K562 (cell line): ENCODE data around the gene PDCD6IP. TPM values are rescaled to one million over a fixed set of nuclear protein-coding genes. Genes with fewer than 3 reads are reported as not detected.

Source experiments
- ARID1B ChIP-seq: fragments of 450-650 bp; IDR thresholded peaks from 2 replicates; pipeline ENCODE4 v1.6.1; 2016; ENCODE audit warnings: antibody characterized with exemption, mild to moderate bottlenecking, inconsistent platforms
- BRCA1 ChIP-seq, 2 experiments: fragments of 450-650 bp in 1 of 2; sonication (generic) in 1 of 2; formaldehyde crosslinking in 1 of 2; IDR thresholded peaks; 2 replicates each; pipeline versions ENCODE4 v1.5.0 to v1.6.1; 2017 to 2020; ENCODE audit warnings: mild to moderate bottlenecking in 1 of 2, missing genetic modification reagents in 1 of 2
- BRD9 ChIP-seq: fragments of 450-650 bp; IDR thresholded peaks from 2 replicates; pipeline ENCODE4 v1.6.1; 2018; ENCODE audit warnings: low read depth; ENCODE audit not compliant: partially characterized antibody
- CBX8 ChIP-seq: fragments of 200-600 bp; sonication (generic); IDR thresholded peaks from 2 replicates; pipeline ENCODE4 v1.6.1; 2012; ENCODE audit warnings: borderline replicate concordance, mixed run types, low read depth, mild to moderate bottlenecking, moderate library complexity, mixed read lengths, low read length, control low read depth, inconsistent platforms; ENCODE audit not compliant: poor library complexity, severe bottlenecking; ENCODE audit errors: extremely low read depth
- HMG20B ChIP-seq: fragments of 250-450 bp; sonication (Bioruptor Pico); IDR thresholded peaks from 2 replicates; pipeline ENCODE4 v1.5.0; 2021; ENCODE audit warnings: mild to moderate bottlenecking
- HNRNPH1 ChIP-seq: fragments of 200-400 bp; formaldehyde crosslinking; optimal IDR thresholded peaks from 2 replicates; pipeline ENCODE3; 2017; ENCODE audit warnings: low read depth, mild to moderate bottlenecking, low read length, moderate library complexity
- JUN ChIP-seq, 2 experiments: sonication (generic) in 1 of 2; formaldehyde crosslinking in 1 of 2; IDR thresholded peaks; 2 replicates each; pipeline versions ENCODE4 v1.6.1 to v1.8.0; 2012 to 2022; ENCODE audit warnings: borderline replicate concordance in 2 of 2, mild to moderate bottlenecking in 2 of 2, improper control_type of control experiment in 1 of 2, low read depth in 1 of 2, low read length in 1 of 2, missing genetic modification reagents in 1 of 2
- JUND ChIP-seq, 2 experiments: IDR thresholded peaks; 2 replicates in 1 of 2; 3 replicates in 1 of 2; pipeline ENCODE4 v1.6.1; 2011; ENCODE audit warnings: borderline replicate concordance in 2 of 2, low read depth in 2 of 2, low read length in 2 of 2, improper control_type of control experiment in 1 of 2, missing biosample characterization in 1 of 2, missing genetic modification characterization in 1 of 2, missing genetic modification reagents in 1 of 2
- KLF10 ChIP-seq: fragments of 250-450 bp; sonication (Bioruptor Pico); IDR thresholded peaks from 2 replicates; pipeline ENCODE4 v1.6.1; 2021; ENCODE audit warnings: matching md5 sums
- MAFG ChIP-seq: fragments of 450-650 bp; conservative IDR thresholded peaks from 2 replicates; pipeline ENCODE4 v1.6.1; 2016; ENCODE audit warnings: missing genetic modification characterization, missing compliant biosample characterization
- MCM5 ChIP-seq: fragments of 450-650 bp; IDR thresholded peaks from 2 replicates; pipeline ENCODE4 v1.6.1; 2016; ENCODE audit warnings: low read depth
- NFE2 ChIP-seq: IDR thresholded peaks from 2 replicates; pipeline ENCODE4 v1.6.1; 2014; ENCODE audit warnings: antibody characterized with exemption, low read depth
- NUFIP1 ChIP-seq: fragments of 450-650 bp; IDR thresholded peaks from 2 replicates; pipeline ENCODE4 v1.6.1; 2018; ENCODE audit not compliant: partially characterized antibody
- RBM22 ChIP-seq: fragments of 200-400 bp; formaldehyde crosslinking; IDR thresholded peaks from 2 replicates; pipeline ENCODE4 v1.6.1; 2018; ENCODE audit warnings: low read length, low read depth; ENCODE audit not compliant: poor library complexity, severe bottlenecking
- SETDB1 ChIP-seq: IDR thresholded peaks from one replicate; pipeline ENCODE4 v1.6.1; 2012; ENCODE audit warnings: low read length, control low read depth, inconsistent platforms
- SMARCE1 ChIP-seq: fragments of 450-650 bp; IDR thresholded peaks from 2 replicates; pipeline ENCODE4 v1.7.1; 2016; ENCODE audit warnings: mild to moderate bottlenecking
- TSC22D4 ChIP-seq: fragments of 450-650 bp; IDR thresholded peaks from 2 replicates; pipeline ENCODE4 v1.6.1; 2016; ENCODE audit warnings: missing genetic modification characterization, missing biosample characterization, control low read depth
- XRCC4 ChIP-seq: IDR thresholded peaks from one replicate; pipeline ENCODE4 v1.6.1; 2011; ENCODE audit not compliant: insufficient read depth, insufficient read length; ENCODE audit errors: extremely low read depth
- ZNF134 ChIP-seq: fragments of 250-450 bp; sonication (Bioruptor Pico); conservative IDR thresholded peaks from 2 replicates; pipeline ENCODE4 v1.4.0; 2020
- ZNF224 ChIP-seq: sonication (generic); formaldehyde crosslinking; IDR thresholded peaks from 2 replicates; pipeline ENCODE4 v1.8.0; 2022; ENCODE audit warnings: mild to moderate bottlenecking, missing genetic modification reagents
- ZNF282 ChIP-seq: sonication (generic); formaldehyde crosslinking; IDR thresholded peaks from 2 replicates; pipeline ENCODE4 v1.8.1; 2023; ENCODE audit warnings: missing genetic modification reagents
- ZNF551 ChIP-seq: fragments of 250-450 bp; sonication (Bioruptor Pico); IDR thresholded peaks from 2 replicates; pipeline ENCODE4 v1.5.0; 2021; ENCODE audit warnings: mild to moderate bottlenecking, moderate library complexity
- ZSCAN32 ChIP-seq: fragments of 450-650 bp; formaldehyde crosslinking; IDR thresholded peaks from 2 replicates; pipeline ENCODE4 v1.4.0; 2020; ENCODE audit warnings: mild to moderate bottlenecking, moderate library complexity
- polyA plus RNA-seq, 8 experiments: library from polyadenylated mRNA; depleted of rRNA in 4 of 8; stranded (reverse) in 5 of 8; unstranded in 3 of 8; fragments of >200 nt; fragmentation: Nextera tagmentation in 2 of 8; fragmentation: Illumina TruSeq in 1 of 8; extraction: Ambion mirVana in 2 of 8; extraction: Trizol in 1 of 8; gene quantifications; 2 replicates each; pipeline versions ENCODE4 v1.2.1 to v1.2.3, GENCODE V29; 2011 to 2014; ENCODE audit warnings: inconsistent platforms in 1 of 8, missing spikeins in 1 of 8
- total RNA-seq, 7 experiments: library from RNA; depleted of rRNA in 6 of 7; stranded (reverse); fragments of >200 nt in 6 of 7; fragmentation: Illumina TruSeq in 2 of 7; extraction: Trizol in 2 of 7; gene quantifications; 2 replicates each; pipeline versions ENCODE4 v1.2.1 to v1.2.3, GENCODE V29; 2011 to 2021; ENCODE audit warnings: low replicate concordance in 1 of 7
- TF ChIP-seq, protein P1 (sequence below): fragments of 450-650 bp; IDR thresholded peaks from 2 replicates; pipeline ENCODE4 v1.6.1; 2017; ENCODE audit warnings: antibody characterized with exemption, mild to moderate bottlenecking
- TF ChIP-seq, protein P2 (sequence below), 2 experiments: fragments of 450-650 bp in 1 of 2; sonication (generic) in 1 of 2; formaldehyde crosslinking in 1 of 2; IDR thresholded peaks in 1 of 2; conservative IDR thresholded peaks in 1 of 2; 2 replicates each; pipeline versions ENCODE4 v1.6.1 to v1.8.1; 2016 to 2023; ENCODE audit warnings: mild to moderate bottlenecking in 2 of 2, moderate library complexity in 2 of 2, inconsistent platforms in 1 of 2, missing genetic modification reagents in 1 of 2

The PDCD6IP gene
- total and polyA plus RNA-seq, 9 of the 15 experiments (the other 6 are each of a cell fraction or from before 2014, with no cell fraction given): 40.2 to 302 (median 122) TPM

DNA sequence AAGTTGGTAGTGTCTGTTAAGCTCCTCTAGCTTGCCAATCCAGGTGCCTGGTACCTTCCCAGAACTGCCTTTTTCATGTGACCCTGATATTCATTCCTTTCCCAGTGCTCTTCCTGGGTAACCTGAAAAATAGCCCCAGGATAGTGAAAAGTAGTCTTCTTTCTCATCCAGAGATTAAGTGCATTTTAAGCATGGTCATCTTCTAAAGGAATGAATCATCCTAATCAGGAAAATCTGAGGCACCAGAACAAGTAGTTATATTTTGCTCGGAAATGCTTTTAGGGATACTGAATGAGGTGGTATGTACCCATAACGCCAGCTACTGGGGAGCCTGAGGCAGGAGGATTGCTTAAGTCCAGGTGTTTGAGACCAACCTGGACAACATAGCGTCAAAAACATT, 23.1 kb upstream of the PDCD6IP start (continued):
- TF ChIP-seq JUN (IDR thresholded peaks at IDR 0.05; ENCODE audit: borderline replicate concordance, low read depth, low read length): peak; percentile 58; the same call in 1 of the 2 replicates
- TF ChIP-seq JUN (CRISPR knock-in tag; IDR thresholded peaks at IDR 0.05; ENCODE audit: borderline replicate concordance): no peak
- no peak for TF ChIP-seq HNRNPH1
- TF ChIP-seq ARID1B: peak; percentile 48
- no peak for TF ChIP-seq BRCA1 (IDR thresholded peaks at IDR 0.05)
- no peak for TF ChIP-seq BRCA1 (CRISPR knock-in tag; IDR thresholded peaks at IDR 0.05)
- no peak for TF ChIP-seq KLF10
- TF ChIP-seq MCM5: no peak
- TF ChIP-seq BRD9: no peak
- TF ChIP-seq TSC22D4 (tag): no peak
- TF ChIP-seq XRCC4: no peak
- peak; percentile 43; the same call in 1 of the 2 replicates for TF ChIP-seq SMARCE1
- TF ChIP-seq SETDB1: no peak
- TF ChIP-seq JUND (IDR thresholded peaks at IDR 0.05; ENCODE audit: borderline replicate concordance, low read depth, low read length): peak; percentile 84
- TF ChIP-seq JUND (tag; IDR thresholded peaks at IDR 0.05; ENCODE audit: borderline replicate concordance, low read depth, low read length): peak; percentile 83; the same call in 2 of the 3 replicates
- TF ChIP-seq, protein P1, sequence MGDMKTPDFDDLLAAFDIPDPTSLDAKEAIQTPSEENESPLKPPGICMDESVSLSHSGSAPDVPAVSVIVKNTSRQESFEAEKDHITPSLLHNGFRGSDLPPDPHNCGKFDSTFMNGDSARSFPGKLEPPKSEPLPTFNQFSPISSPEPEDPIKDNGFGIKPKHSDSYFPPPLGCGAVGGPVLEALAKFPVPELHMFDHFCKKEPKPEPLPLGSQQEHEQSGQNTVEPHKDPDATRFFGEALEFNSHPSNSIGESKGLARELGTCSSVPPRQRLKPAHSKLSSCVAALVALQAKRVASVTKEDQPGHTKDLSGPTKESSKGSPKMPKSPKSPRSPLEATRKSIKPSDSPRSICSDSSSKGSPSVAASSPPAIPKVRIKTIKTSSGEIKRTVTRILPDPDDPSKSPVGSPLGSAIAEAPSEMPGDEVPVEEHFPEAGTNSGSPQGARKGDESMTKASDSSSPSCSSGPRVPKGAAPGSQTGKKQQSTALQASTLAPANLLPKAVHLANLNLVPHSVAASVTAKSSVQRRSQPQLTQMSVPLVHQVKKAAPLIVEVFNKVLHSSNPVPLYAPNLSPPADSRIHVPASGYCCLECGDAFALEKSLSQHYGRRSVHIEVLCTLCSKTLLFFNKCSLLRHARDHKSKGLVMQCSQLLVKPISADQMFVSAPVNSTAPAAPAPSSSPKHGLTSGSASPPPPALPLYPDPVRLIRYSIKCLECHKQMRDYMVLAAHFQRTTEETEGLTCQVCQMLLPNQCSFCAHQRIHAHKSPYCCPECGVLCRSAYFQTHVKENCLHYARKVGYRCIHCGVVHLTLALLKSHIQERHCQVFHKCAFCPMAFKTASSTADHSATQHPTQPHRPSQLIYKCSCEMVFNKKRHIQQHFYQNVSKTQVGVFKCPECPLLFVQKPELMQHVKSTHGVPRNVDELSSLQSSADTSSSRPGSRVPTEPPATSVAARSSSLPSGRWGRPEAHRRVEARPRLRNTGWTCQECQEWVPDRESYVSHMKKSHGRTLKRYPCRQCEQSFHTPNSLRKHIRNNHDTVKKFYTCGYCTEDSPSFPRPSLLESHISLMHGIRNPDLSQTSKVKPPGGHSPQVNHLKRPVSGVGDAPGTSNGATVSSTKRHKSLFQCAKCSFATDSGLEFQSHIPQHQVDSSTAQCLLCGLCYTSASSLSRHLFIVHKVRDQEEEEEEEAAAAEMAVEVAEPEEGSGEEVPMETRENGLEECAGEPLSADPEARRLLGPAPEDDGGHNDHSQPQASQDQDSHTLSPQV: no peak
- no peak for TF ChIP-seq ZNF282 (CRISPR knock-in tag)
- TF ChIP-seq CBX8: no peak
- TF ChIP-seq ZSCAN32 (CRISPR knock-in tag): no peak
- TF ChIP-seq RBM22: no peak
- TF ChIP-seq NFE2: peak; percentile 75
- no peak for TF ChIP-seq ZNF134 (CRISPR knock-in tag)
- TF ChIP-seq ZNF551 (CRISPR knock-in tag): no peak
- TF ChIP-seq HMG20B: no peak
- no peak for TF ChIP-seq NUFIP1
- TF ChIP-seq ZNF224 (CRISPR knock-in tag): no peak
- TF ChIP-seq, protein P2, sequence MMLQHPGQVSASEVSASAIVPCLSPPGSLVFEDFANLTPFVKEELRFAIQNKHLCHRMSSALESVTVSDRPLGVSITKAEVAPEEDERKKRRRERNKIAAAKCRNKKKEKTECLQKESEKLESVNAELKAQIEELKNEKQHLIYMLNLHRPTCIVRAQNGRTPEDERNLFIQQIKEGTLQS (IDR thresholded peaks at IDR 0.05): peak; percentile 65; the same call in 1 of the 2 replicates
- TF ChIP-seq, protein P2 (CRISPR knock-in tag; conservative IDR thresholded peaks at IDR 0.05): no peak
- peak; percentile 64 for TF ChIP-seq MAFG
